ENCODE results near the gene DOC2A.

DNA sequence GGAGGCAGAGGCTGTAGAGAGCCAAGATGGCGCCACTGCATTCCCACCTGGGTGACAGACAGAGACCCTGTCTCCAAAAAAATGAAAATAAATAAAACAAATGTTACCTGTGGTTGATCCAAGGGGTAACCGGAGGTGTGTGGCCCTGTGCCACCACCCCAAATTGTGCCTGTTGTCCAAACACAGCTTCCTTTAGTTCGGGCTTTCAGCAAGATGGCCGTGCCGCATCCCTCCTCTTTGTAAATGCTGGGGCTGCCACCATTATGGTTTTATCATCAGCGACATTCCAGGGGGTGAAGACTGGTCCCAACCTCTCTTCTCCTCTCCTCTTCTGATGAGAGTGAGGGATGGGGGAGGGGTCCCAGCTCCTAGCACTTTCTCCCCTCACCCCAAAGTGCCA lies 12.1 kb upstream of the DOC2A start, which contains the start of gene C16orf92:
- no peak for TF ChIP-seq CTCF (IDR thresholded peaks at IDR 0.05; ENCODE audit: low read depth, low read length)
- no peak for TF ChIP-seq POLR2A (IDR thresholded peaks at IDR 0.05; ENCODE audit: extremely low read depth, insufficient read length)
